Omental fat pad (tissue), 4 donors: ENCODE measurements around the gene PACRG. TPM values are rescaled to one million over a fixed set of nuclear protein-coding genes. Genes with fewer than 3 reads are reported as not detected.

Experiments
- ATAC-seq: fragments of 150-250 bp; one replicate; pipeline ENCODE4 v1.9.1; 2016; ENCODE audit warnings: mild to moderate bottlenecking, moderate library complexity; ENCODE audit not compliant: low FRiP score
- DNase-seq: peaks from one replicate; pipeline ENCODE4 v3.0.0-alpha.2; 2019; ENCODE audit warnings: low spot score
- CTCF ChIP-seq, 3 donors: fragments of 450-650 bp; IDR thresholded peaks; one replicate each; pipeline ENCODE4 v1.5.1; 2016 to 2017; ENCODE audit warnings: antibody characterized with exemption in 3 of 3, mild to moderate bottlenecking in 3 of 3, moderate library complexity in 2 of 3
- total RNA-seq, 4 donors: library from RNA; depleted of rRNA; stranded (reverse); fragments of >200 nt; gene quantifications; one replicate each; pipeline ENCODE4 v1.1.0, GENCODE V29; 2016

Gene PACRG
- total RNA-seq, 4 donors from 2014 or later, result 0.48 to 2.5 (median 1.3) TPM; not detected in 1

- DNase-seq (no peak), ATAC-seq (no peak)
- TF ChIP-seq CTCF (IDR thresholded peaks at IDR 0.05), result no peak
Observed at GRCh38 chr6:163337958-163338357, 610.2 kb downstream of the PACRG start.

GRCh38 chr6:163338671-163339405, 611.1 kb downstream of the PACRG start:
- ATAC-seq (no peak), DNase-seq (no peak)
- TF ChIP-seq CTCF (IDR thresholded peaks at IDR 0.05), result no peak

GRCh38 chr6:163339466-163339865, 611.7 kb downstream of the PACRG start:
- TF ChIP-seq CTCF (IDR thresholded peaks at IDR 0.05), result no peak
- ATAC-seq, result no peak
- DNase-seq, result no peak

- no peak for TF ChIP-seq CTCF (IDR thresholded peaks at IDR 0.05)
- no peak for ATAC-seq
- no peak for DNase-seq
Observed at GRCh38 chr6:163340201-163340887, 612.6 kb downstream of the PACRG start.

- no peak for TF ChIP-seq CTCF (IDR thresholded peaks at IDR 0.05)
- ATAC-seq, result no peak
- no peak for DNase-seq
Observed at GRCh38 chr6:163341224-163342061, 613.7 kb downstream of the PACRG start.

- DNase-seq, result no peak
- no peak for TF ChIP-seq CTCF (IDR thresholded peaks at IDR 0.05)
- no peak for ATAC-seq
Observed at GRCh38 chr6:163342571-163343539, 615.1 kb downstream of the PACRG start.
